ENCODE data around the gene PACRGL.

Gene PACRGL

GRCh38 chr4:20761382-20761781 lies 61.1 kb downstream of the PACRGL start:
- Histone ChIP-seq H3K27me3 (ENCODE audit: low read length) (no peaks in the 10 kb centered on the region), H4K20me1 (ENCODE audit: low read depth, low read length) (no peaks in the 10 kb centered on the region), H3K36me3 (ENCODE audit: low read length) (no peaks in the 10 kb centered on the region), H2AFZ (ENCODE audit: low read depth, low read length, severe bottlenecking) (no peak overlapping the region), H3K9me3 (ENCODE audit: insufficient read depth, low read length) (no peaks in the 10 kb centered on the region), H3K4me2 (ENCODE audit: low read depth, low read length, poor library complexity, severe bottlenecking) (no peak overlapping the region), H3F3A (ENCODE audit: insufficient read depth) (no peaks in the 10 kb centered on the region), H3K27ac (ENCODE audit: low read depth, low read length) (no peak overlapping the region), H3K4me3 (ENCODE audit: insufficient read depth, low read length, poor library complexity, severe bottlenecking) (no peak overlapping the region), H3K79me2 (ENCODE audit: insufficient read depth, low read length) (no peaks in the 10 kb centered on the region), H3K9ac (ENCODE audit: low read length) (no peak overlapping the region), H3K9me2 (replicated peaks; ENCODE audit: insufficient read depth, low read length) (no peaks in the 10 kb centered on the region)
- TF ChIP-seq EZH2phosphoT487 (conservative IDR thresholded peaks at IDR 0.05; ENCODE audit: low read length) (no peak), CTCF (IDR thresholded peaks at IDR 0.05; ENCODE audit: insufficient read depth, low read length, poor library complexity, severe bottlenecking) (no peak)

GRCh38 chr4:20761826-20762225 lies 61.6 kb downstream of the PACRGL start:
- H4K20me1 ChIP-seq (ENCODE audit: low read depth, low read length): no peaks in the 10 kb centered on the region
- no peak overlapping the region for H3K4me2 ChIP-seq (ENCODE audit: low read depth, low read length, poor library complexity, severe bottlenecking)
- H3K27ac ChIP-seq (ENCODE audit: low read depth, low read length): no peak overlapping the region
- no peak overlapping the region for H2AFZ ChIP-seq (ENCODE audit: low read depth, low read length, severe bottlenecking)
- H3K9me3 ChIP-seq (ENCODE audit: insufficient read depth, low read length): no peaks in the 10 kb centered on the region
- H3K79me2 ChIP-seq (ENCODE audit: insufficient read depth, low read length): no peaks in the 10 kb centered on the region
- H3K36me3 ChIP-seq (ENCODE audit: low read length): no peaks in the 10 kb centered on the region
- no peaks in the 10 kb centered on the region for H3K9me2 ChIP-seq (replicated peaks; ENCODE audit: insufficient read depth, low read length)
- no peaks in the 10 kb centered on the region for H3F3A ChIP-seq (ENCODE audit: insufficient read depth)
- TF ChIP-seq CTCF (IDR thresholded peaks at IDR 0.05; ENCODE audit: insufficient read depth, low read length, poor library complexity, severe bottlenecking) (no peak), EZH2phosphoT487 (conservative IDR thresholded peaks at IDR 0.05; ENCODE audit: low read length) (no peak)
- no peak overlapping the region for H3K4me3 ChIP-seq (ENCODE audit: insufficient read depth, low read length, poor library complexity, severe bottlenecking)
- no peaks in the 10 kb centered on the region for H3K27me3 ChIP-seq (ENCODE audit: low read length)
- no peak overlapping the region for H3K9ac ChIP-seq (ENCODE audit: low read length)

GRCh38 chr4:20764366-20764992 lies 64.2 kb downstream of the PACRGL start:
- Histone ChIP-seq H2AFZ (ENCODE audit: low read depth, low read length, severe bottlenecking) (no peak overlapping the region), H3K4me2 (ENCODE audit: low read depth, low read length, poor library complexity, severe bottlenecking) (no peak overlapping the region), H3K9me3 (ENCODE audit: insufficient read depth, low read length) (no peaks in the 10 kb centered on the region), H3K79me2 (ENCODE audit: insufficient read depth, low read length) (no peaks in the 10 kb centered on the region), H3K36me3 (ENCODE audit: low read length) (no peaks in the 10 kb centered on the region), H3K27ac (ENCODE audit: low read depth, low read length) (no peak overlapping the region), H3K9me2 (replicated peaks; ENCODE audit: insufficient read depth, low read length) (no peaks in the 10 kb centered on the region), H3K9ac (ENCODE audit: low read length) (no peak overlapping the region), H3F3A (ENCODE audit: insufficient read depth) (no peaks in the 10 kb centered on the region), H3K4me3 (ENCODE audit: insufficient read depth, low read length, poor library complexity, severe bottlenecking) (no peak overlapping the region), H4K20me1 (ENCODE audit: low read depth, low read length) (no peaks in the 10 kb centered on the region), H3K27me3 (ENCODE audit: low read length) (no peaks in the 10 kb centered on the region)
- no peak for TF ChIP-seq CTCF (IDR thresholded peaks at IDR 0.05; ENCODE audit: insufficient read depth, low read length, poor library complexity, severe bottlenecking)
- TF ChIP-seq EZH2phosphoT487 (conservative IDR thresholded peaks at IDR 0.05; ENCODE audit: low read length): no peak

All from SU-DHL-6 (cell line).